Esophagus muscularis mucosa (tissue), 3 donors: ENCODE data around the gene DGKQ.

ENCODE experiments used
- POLR2A ChIP-seq: fragments of 450-650 bp; IDR thresholded peaks from one replicate; pipeline ENCODE4 v1.6.1; 2017; ENCODE audit warnings: antibody characterized with exemption, moderate library complexity, mild to moderate bottlenecking, low read depth
- TF ChIP-seq, protein P1 (sequence below), 3 experiments: fragments of 200-600 bp in 2 of 3; fragments of 450-650 bp in 1 of 3; sonication (generic) in 2 of 3; IDR thresholded peaks; one replicate each; pipeline ENCODE4 v1.5.1; 2017 to 2019; ENCODE audit warnings: antibody characterized with exemption in 3 of 3, mild to moderate bottlenecking in 2 of 3, moderate library complexity in 1 of 3

- TF ChIP-seq, protein P1, sequence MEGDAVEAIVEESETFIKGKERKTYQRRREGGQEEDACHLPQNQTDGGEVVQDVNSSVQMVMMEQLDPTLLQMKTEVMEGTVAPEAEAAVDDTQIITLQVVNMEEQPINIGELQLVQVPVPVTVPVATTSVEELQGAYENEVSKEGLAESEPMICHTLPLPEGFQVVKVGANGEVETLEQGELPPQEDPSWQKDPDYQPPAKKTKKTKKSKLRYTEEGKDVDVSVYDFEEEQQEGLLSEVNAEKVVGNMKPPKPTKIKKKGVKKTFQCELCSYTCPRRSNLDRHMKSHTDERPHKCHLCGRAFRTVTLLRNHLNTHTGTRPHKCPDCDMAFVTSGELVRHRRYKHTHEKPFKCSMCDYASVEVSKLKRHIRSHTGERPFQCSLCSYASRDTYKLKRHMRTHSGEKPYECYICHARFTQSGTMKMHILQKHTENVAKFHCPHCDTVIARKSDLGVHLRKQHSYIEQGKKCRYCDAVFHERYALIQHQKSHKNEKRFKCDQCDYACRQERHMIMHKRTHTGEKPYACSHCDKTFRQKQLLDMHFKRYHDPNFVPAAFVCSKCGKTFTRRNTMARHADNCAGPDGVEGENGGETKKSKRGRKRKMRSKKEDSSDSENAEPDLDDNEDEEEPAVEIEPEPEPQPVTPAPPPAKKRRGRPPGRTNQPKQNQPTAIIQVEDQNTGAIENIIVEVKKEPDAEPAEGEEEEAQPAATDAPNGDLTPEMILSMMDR (IDR thresholded peaks at IDR 0.05): no peak
- TF ChIP-seq POLR2A: no peak
Observed at GRCh38 chr4:965048-965765, 8.2 kb downstream of the DGKQ start.
